Endothelial cell of hepatic sinusoid (primary cell): ENCODE results near the gene GALNT9.
"Not testable (repeated sequence)": the region's sequence is repeated elsewhere in the genome, so short reads cannot be mapped to it uniquely, and the experiment has no call there.

ENCODE experiments used
- in situ Hi-C: cut with HindIII; loops from 2 replicates; pipeline ENCODE4 v1.10.0; 2017; ENCODE audit warnings: low sequenced_read_pairs

Gene GALNT9

DNA sequence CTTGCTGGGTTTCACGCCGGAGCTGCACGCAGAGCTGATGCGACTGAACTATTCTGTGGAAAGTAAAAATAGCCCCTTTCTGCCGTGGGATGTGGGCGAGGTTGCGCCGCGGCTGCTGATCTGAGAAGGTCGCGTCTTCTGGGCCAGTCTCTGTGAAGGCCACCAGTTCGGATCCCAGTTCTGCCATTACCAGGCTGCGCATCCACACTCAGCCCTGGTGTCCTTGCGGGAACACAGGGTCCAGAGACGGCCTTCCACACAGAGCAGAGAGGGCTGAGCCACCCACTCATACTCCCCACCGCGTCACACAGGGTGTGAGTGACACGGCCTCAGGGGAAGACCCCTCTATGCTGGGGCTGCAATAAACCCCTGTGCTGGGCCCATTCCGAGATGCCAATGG is 13.9 kb downstream of the GALNT9 start:
- in situ Hi-C loops: no loop called here

DNA sequence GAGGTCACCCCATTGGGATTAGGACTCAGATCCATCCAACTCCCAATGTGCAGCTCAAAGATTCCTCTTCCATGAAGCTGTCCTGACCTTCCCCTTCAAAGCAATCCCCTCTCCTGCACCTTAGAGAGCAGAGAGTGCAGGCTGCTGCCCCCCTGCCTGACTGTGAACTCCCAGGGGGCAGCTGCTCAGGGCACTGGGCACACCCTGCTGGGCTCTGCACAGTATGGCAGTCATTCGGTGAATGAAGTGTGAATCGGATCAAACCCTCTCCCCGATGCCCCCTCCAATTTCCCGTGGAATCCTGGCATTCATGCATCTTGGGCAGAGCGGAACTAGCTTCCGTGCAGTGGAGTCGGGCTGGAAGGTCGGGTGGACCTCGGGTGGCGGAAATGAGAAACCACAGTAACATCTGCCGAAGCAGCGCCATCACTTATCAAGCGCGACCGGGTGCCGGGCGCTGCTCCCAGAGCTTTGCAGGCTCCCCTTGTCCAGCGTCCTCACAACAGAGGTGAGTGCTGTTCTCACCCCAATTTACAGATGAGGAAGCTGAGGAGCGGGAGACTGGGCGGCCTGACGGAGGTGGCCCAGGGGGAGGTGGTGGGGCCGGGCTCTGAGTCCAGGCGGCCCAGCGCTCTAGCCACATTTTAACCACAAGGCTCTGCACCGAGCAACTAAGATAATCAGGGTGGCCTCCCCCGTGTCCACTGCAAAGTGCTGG is 14.7 kb downstream of the GALNT9 start:
- in situ Hi-C loops: no loop called here

DNA sequence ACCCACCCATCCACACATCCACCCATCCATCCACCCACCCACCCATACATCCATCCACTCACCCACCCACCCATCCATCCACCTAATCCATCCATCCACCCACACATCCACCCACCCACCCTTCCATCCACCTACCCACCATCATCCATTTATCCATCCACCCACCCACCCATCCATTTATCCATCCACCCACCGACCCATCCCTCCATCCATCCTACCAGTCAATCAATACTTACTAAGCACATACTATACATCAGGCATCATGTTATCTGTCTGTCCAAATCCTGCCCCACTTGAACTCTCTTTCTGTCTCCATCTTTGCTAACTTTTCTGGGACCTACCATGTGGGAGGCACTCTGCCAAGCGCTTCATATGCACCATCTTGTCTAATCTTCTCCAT is 15.4 kb downstream of the GALNT9 start:
- in situ Hi-C loops: no loop called here

DNA sequence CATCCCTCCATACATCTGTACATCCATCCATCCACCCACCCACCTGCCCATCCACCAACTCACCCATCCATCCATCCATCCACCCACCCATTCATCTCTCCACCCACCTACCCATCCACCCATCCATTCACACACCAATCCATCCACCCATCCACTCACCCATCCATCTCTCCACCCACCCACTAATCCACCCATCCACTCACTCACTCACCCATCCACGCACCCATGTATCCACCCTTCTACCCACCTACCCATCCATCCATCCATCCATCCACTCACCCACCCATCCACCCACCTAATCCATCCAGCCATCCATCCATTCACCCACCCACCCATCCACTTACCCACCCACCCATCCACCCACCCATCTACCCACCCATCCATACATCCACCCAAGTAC is 16.2 kb downstream of the GALNT9 start:
- in situ Hi-C loops: no loop called here

DNA sequence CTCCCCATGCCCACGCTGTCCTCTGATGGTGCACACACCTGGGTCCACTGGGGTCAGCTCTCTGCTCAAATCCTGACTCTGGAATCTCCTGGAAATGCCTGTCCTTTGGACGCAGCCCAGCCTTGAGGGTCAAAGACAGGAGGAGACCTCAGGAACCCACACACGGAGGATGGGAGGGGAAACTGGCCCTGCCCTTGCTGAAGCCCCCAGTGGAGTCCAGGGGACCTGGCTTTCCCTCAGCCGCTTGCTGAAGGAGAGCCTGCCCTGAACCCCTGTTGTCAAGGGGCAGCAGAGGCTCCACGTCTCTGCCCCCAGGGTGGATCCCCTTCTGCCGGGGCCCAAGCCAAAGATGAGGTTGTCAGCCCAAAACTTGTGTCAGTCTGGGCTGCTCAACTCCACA is 16.9 kb downstream of the GALNT9 start:
- in situ Hi-C loops: no loop called here

DNA sequence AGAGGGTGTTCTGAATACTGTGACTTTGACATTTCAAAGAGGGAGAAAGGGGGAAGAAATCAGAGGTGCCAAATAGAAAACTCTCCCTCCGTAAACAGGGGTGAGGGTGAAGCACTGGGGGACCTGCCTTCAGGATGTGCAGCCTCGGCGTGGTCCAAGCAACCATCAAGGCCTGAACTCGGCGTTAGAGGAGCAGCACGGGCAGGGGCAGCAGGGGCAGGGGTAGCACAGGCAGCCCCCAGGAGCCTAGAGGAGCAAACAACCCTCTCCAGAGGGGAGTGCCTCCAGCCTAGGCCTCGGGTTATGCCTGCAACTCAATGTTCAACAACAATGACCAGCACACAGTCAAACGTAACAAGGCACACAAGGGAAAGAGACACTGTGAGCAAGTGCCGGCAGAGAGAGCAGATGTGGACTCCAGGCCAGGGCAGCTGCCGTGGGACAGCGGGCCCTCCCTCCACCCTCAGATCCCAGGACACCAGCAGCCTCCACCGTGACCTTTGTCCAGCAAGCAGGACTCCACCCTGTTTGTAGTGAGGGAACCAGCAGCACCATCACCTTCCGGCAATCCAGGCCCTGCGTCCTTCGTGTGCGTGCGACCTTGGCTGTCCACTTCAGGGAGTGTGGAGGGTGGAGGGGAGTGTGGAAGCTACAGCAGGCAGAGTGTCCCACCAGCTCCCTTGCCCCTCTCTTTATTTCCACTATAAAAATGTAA is 18.0 kb downstream of the GALNT9 start:
- in situ Hi-C loops: no loop called here

DNA sequence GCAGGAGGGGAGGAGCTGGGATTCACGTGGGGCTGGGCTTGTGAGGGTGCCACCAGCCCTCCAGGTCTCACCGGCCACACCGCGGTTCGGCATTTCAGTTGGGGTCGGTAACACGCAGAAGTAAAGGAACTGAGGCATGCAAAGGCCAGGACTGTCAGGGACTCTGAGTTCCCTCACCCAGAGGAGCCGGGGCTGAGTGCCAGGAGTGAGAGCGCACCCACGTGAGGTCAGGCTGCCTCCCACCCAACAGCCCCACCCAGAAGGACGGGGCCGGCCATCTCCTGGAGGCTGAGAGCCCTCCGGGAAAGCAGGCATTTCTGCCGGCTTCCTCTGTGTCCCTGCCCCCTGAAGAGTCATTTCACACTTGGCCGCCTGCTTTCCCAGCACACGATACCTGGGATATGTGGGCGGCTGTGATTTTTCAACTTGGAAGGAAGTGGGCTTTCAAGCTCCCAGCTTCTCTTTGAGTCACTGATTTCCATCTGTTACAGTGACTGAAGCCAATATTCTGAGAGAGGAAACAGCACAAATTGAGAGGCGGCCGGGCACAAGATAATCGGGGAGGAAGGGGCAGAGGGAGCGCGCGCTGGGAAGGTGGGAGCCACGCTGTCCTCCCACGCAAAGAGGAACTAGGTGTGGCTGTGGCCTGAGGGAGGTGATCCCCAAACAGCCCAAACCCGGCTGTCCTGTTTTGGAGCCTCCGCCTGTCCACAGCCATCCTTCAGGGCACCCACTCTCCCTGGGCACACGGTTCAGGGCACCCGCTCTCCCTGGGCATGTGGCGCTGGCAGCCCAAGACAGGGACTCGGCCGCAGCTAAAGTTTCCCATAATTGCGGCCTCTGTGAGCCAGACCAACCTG is 19.0 kb downstream of the GALNT9 start:
- in situ Hi-C loops: no loop called here

DNA sequence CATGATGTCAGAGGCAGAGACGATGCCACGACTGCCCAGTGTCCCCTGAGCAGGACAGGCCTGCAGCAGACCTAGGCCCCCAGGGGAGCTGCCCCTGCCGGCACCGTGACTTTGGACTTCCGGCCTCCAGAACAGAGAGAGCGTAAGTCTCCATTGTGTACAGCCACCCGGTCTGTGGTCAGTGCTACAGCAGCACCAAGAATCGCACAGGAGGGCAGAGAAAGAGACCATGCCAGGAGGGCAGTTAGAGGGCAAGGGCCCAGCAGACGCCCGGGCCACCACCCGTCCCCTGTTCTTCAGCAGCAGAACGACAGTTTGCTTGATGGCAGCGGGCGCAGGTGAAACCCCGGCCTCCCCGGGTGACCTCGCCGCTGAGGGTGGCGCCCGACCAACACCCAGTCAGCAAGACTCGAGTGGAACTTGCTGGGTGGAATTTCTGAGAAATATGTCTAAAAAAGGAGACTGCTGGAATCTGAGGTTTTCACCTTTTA is 19.7 kb downstream of the GALNT9 start:
- in situ Hi-C loops: no loop called here

DNA sequence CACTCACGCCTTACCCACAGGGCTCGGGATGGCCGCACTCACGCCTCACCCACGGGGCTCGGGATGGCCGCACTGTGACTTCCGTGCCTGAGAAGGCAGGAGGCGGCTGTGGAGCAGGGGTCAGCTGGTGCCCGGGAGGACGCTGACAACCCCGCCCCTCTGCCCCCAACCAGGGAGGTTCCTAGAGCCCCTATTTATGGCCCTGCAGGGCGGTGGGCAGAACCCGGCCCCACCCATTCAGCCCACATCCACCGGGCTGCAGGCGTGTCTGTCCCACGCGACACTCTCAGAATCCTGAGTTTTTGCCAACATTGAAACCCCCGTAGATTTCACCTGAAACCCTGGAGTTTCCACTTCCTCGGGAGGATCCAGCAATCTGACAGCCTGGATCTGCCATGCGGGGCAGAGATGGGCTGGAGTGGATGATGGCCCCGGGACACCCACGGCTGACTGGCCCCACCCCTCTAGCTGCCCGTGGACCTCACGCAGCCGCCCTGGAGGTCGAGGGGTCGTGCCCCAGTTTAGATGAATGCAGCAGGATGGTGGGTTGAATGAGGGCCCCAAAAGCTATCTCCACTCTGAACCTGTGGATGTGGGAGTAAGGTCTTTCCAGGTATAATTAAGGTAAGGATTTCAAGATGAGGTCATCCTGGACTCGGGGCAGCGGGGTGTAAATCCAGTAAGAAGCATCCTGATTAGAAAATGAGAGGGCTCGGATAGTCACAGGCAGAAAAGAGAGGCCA is 20.4 kb downstream of the GALNT9 start:
- in situ Hi-C loops: no loop called here

DNA sequence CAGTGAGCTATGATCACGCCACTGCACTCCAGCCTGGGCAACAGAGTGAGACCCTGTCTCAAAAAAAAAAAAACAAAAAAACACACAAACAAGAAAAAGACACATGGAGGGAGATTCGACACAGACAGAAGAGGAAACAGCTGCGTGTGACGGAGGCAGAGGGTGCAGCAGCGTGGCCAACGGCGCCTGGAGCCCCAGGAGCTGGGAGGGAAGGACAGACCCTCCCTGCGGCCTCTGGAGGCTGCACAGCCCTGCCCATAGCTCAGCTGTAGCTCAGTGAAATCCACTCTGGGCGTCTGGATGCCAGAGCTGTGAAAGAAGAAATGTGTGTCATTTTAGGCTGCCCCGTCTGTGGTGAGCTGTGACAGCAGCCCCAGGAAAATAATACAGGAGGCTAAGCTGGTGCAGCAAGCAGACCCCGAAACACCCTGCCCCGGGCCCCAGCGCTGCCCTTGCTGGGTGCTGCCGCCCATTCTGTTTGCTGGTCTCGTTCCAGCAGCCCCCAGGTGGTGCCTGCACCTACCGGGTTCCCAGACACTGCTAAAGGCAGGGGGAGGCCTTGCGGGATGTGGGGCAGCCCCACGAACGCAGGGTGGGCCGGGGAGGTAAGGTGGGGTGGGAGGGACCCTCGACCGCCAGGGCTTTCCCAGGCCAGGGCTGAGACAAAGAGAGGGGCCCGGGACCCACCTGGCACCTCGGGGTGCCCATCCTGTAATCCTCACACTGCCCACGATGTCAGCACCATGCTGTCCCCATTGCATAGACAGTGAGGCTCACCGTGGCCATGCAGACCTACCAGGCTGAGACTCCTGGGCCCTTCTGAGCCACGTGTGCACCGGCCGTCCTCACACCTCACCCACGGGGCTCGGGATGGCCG is 21.2 kb downstream of the GALNT9 start:
- in situ Hi-C loops: no loop called here

DNA sequence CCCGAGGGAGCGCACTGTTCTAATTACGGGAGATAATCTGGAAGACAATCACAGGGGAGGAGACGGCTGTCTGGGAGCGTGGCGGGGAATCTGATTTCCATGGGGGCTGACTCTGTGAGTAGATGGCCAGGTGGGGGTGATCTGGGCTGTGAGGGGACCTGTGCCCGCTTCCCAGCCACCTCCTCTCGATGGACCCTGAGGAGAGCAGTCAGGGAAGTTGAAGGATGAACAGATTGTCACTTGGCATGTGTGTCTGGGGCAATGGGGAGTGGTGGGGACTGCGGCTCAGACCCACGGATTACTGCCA is 22.6 kb downstream of the GALNT9 start:
- in situ Hi-C loops: no loop called here

DNA sequence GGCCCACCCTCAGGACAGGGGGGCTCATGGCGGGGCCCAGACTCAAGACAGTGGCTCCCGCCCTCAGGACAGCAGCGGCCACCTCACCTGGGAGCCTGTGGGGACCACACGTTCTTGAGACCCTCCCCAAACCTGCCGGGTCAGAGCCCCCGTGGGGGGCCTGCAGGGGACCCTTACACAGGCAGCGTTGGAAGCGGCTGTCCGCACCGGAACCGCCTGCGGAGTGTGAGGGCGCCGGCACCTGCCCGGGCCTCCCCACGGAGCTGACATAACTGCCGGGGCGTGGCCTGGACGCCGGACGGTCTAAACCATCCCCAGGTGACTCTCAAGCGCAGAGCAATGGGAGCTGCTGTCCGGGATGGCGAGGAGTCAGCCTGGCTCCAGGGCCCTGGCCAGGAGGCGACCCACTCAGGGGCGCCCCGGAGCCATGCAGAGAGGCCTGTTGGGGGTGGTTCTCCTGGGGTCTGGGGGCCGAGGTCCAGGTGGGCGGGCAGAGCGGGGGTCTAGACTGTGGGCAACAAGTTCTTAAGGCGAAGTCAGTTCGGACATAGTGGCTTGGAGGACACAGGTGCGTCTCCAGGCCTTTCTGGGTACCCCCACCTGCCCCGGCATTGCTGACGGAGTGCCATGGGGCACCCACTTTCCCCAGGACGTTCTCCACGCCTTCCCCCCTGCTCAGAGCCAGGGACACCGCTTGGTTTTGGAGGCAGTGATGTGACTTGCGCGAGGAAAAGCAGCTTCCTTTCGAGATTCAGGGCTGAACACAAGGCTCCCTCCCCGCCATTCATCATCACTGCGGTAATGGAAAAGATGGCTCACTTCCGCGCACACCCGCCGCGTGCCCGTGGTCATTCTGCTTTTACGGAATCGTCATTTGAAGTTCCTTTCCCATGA is 23.2 kb downstream of the GALNT9 start:
- in situ Hi-C loops: no loop called here

DNA sequence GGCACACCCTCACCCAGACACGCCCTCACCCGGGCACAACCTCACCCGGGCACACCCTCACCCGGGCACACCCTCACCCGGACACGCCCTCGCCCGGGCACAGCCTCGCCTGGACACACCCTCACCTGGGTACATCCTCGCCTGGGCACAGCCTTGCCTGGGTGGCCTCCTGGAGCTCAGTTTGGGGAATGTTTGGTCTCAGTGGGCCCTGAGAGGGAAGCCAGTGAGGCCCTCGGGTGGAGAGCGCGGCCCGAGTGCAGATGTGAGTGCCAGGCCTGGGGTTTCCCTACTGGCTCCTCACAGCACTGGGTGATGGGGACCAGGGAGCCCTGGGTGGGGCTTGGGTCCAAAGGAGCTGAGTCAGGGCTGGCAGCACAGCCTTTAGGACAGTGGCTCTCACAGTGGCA is 23.8 kb downstream of the GALNT9 start:
- in situ Hi-C loops: no loop called here

DNA sequence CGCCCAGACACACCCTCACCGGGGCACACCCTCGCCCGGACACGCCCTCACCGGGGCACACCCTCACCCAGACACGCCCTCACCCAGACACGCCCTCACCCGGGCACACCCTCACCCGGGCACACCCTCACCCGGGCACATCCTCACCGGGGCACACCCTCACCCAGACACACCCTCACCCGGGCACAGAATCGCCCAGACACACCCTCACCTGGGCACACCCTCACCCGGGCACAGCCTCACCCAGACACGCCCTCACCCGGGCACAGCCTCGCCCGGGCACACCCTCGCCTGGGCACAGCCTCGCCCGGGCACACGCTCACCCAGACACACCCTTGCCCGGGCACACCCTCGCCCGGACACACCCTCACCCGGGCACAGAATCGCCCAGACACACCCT is 24.5 kb downstream of the GALNT9 start:
- in situ Hi-C loops: not testable (repeated sequence)

DNA sequence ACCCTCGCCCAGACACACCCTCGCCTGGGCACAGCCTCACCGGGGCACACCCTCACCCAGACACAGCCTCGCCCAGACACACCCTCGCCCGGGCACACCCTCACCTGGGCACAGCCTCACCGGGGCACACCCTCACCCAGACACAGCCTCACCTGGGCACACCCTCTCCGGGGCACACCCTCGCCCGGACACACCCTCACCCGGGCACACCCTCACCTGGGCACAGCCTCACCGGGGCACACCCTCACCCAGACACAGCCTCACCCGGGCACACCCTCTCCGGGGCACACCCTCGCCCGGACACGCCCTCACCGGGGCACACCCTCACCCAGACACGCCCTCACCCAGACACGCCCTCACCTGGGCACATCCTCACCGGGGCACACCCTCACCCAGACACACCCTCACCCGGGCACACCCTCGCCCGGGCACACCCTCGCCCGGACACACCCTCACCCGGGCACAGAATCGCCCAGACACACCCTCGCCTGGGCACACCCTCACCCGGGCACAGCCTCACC is 25.5 kb downstream of the GALNT9 start:
- in situ Hi-C loops: not testable (repeated sequence)

DNA sequence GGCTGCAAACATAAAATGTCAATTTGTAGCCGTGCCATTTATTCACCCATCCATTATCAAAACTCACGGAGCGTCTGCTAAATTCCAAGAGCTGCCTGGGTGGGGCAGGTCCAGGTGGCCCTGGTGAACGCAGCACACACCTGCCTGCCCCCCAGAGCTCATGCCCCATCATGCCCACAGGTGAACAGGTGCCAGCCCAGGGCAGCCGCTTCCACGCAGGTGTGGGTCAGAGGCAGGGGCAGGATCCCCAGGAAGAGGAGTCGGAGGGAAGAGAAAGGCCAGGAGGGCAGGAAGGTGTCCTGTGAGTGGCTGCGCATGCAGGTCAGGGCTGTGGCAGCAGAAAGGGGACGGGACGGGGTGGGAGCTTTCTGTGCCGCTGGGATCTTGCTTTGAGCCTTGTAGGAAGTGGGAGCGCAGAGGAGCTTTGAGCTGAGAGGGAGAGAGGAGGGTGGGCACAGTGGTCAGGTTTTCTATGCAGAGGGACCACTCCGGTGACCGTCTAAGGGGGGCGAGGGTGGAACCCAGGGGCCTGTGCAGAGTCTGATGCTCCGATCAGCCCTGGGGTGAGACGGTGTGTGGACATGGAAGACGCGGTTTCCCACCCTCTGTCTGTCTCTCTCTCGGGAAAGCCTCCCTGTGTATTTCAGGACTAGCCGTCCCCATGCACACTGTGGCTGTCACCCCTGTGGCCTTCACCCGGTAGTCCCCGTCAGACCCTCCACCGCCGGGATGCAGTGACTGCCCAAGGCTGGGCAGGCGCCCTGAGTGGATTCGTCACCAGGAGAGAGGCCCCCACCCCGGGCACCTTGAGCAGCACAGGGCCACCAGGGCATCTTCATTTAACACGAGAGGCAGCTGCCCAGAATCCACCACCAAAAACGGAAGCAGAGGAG is 26.7 kb downstream of the GALNT9 start:
- in situ Hi-C loops: no loop called here

DNA sequence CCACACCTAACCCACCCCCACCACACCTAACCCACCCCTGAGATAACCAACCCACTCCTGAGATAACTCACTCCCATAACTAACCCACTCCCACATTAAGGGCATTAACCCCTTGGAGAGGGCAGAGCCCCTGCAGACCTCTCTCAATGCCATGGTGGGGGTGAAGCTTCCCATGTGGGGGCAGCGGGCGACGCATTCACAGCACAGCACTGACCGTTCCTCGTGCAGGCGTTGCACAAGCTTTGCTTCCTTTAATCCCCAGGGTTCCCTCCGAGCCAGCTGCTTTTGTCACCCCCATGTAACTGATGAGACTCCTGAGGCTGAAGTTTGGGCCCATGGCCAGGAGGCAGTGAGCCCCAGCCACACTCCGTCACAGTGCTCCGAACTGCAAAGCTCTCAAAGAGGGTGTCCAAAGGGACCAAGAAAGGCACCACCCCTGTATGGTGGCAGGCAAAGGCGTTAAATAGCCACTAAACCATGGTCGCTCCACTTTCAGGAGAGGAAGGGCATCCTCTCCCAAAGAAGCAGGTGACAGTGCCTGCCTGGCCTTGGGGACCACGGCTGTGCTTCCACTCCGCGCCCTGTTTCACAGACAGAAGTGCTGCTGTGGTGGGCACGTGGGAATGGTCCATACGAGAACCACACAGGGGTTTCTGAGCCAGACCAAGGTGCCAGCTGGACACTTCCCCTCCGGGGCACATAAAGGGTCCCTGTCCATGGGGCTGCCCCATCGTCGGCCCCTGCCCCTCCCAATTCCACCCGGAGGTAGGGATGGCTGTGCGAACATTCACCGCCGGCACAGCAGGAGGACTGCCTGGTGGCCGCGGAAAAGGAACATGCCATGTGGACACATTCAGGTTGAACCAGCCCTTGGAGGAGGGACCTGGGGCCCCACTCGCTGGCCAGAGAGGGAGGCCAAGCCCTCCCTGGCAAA is 28.3 kb downstream of the GALNT9 start:
- in situ Hi-C loops: no loop called here
